ENCODE data around the gene DYNC2LI1. TPM values are rescaled to one million over a fixed set of nuclear protein-coding genes. Genes with fewer than 3 reads are reported as not detected.

DYNC2LI1 gene
- total and polyA plus RNA-seq, 2 of the 8 experiments (the other 6 are each of a cell fraction or from before 2014, with no cell fraction given) = 3.9 to 7.6 TPM

DNA sequence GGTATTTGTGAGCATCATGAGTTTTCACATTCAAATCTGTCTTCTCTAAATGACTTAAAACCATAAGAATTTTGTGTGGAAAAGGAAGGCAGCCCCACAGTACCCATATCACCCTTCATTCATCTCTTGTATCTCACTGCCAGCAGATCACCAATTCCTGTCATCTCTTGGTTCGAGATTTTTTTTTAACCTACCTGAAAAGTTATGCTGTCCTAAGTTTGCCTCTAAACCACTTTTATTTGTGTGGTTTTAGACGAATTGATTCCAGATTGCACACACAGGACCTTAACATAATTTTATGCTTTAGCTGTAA is 32.8 kb downstream of the DYNC2LI1 start:
- FAIRE-seq (no peak), DNase-seq (ENCODE audit: low read depth in 1 of 2, low spot score in 2 of 2) (no peak)
- WGBS, 2 experiments (ENCODE audit: extremely low coverage in 1 of 2, insufficient coverage in 1 of 2, insufficient read length in 1 of 2, insufficient replicate concordance in 2 of 2, low coverage in 1 of 2, low lambda C conversion rate in 2 of 2, missing lambda C conversion rate in 1 of 2) = 87% methylated on average over 2 of the region's 2 CpGs; no CpG with 5 or more reads in 1 of the 2 experiments
- no peaks in the 10 kb centered on the region for H3K36me3 ChIP-seq (ENCODE audit: control insufficient read depth in 2 of 4, insufficient read depth in 4 of 4, low read length in 3 of 4)
- ChIA-PET CTCF (ENCODE audit: partially characterized antibody) (interaction anchor here (0.7 to 1.4 kb wide), 2 partner anchors 19 to 202 kb away, joined by 3 to 6 read pairs; no protein-coding TSS in a partner anchor), POLR2A (ENCODE audit: partially characterized antibody) (no interaction called here)
- no peaks in the 10 kb centered on the region for H3K23me2 ChIP-seq (ENCODE audit: low read depth, low read length)
- H2AFZ ChIP-seq (ENCODE audit: low read length) = no peak overlapping the region
- TF ChIP-seq RXRA (IDR thresholded peaks at IDR 0.05; ENCODE audit: insufficient read depth, low read depth, low read length) = no peak
- TF ChIP-seq TAF7 (optimal IDR thresholded peaks at IDR 0.05; ENCODE audit: borderline replicate concordance, low read depth, low read length) = no peak
- TF ChIP-seq CBX8 (IDR thresholded peaks at IDR 0.05; ENCODE audit: borderline replicate concordance, low read depth, low read length) = no peak
- TF ChIP-seq GABPA (IDR thresholded peaks at IDR 0.05; ENCODE audit: borderline replicate concordance, insufficient read depth, low read length) = no peak
- TF ChIP-seq RFX5 (IDR thresholded peaks at IDR 0.05; ENCODE audit: borderline replicate concordance, low read depth, low read length) = no peak
- no peak for TF ChIP-seq JUN (IDR thresholded peaks at IDR 0.05; ENCODE audit: low read depth, low read length)
- TF ChIP-seq CHD1 (IDR thresholded peaks at IDR 0.05; ENCODE audit: low read depth, low read length) = no peak
- no peak overlapping the region for H3K4me3 ChIP-seq (ENCODE audit: extremely low read depth in 1 of 4, insufficient read depth in 2 of 4, low read depth in 3 of 4, low read length in 4 of 4)
- H3K56ac ChIP-seq (replicated peaks; ENCODE audit: insufficient read length, low read depth, low read length) = no peak overlapping the region
- no peak overlapping the region for H2BK20ac ChIP-seq (ENCODE audit: low read length)
- H3K4me1 ChIP-seq (replicated peaks in 1 of 4; ENCODE audit: control insufficient read depth in 3 of 4, insufficient read depth in 4 of 4, low read length in 3 of 4) = no peaks in the 10 kb centered on the region
- H3K79me2 ChIP-seq (ENCODE audit: control insufficient read depth in 1 of 2, insufficient read depth in 2 of 2, low read length in 2 of 2) = no peaks in the 10 kb centered on the region
- H3K18ac ChIP-seq (ENCODE audit: extremely low read depth, low read length) = no peak overlapping the region
- H2BK120ac ChIP-seq (replicated peaks; ENCODE audit: low read depth, low read length) = no peak overlapping the region
- H3K9me3 ChIP-seq (ENCODE audit: insufficient read depth in 2 of 2, low read depth in 1 of 2, low read length in 1 of 2) = no peaks in the 10 kb centered on the region
- no peak overlapping the region for H2AK5ac ChIP-seq (ENCODE audit: low read depth, low read length)
- H3K4me2 ChIP-seq (ENCODE audit: insufficient read depth in 1 of 2, low read depth in 2 of 2, low read length in 2 of 2) = no peak overlapping the region
- no peak overlapping the region for H3K4ac ChIP-seq (replicated peaks; ENCODE audit: insufficient read length, low read depth, low read length)
- no peak overlapping the region for H4K5ac ChIP-seq (ENCODE audit: insufficient read length, low read depth, low read length)
- H2BK12ac ChIP-seq (ENCODE audit: low read depth, low read length) = no peak overlapping the region
- H4K8ac ChIP-seq (ENCODE audit: extremely low read depth, insufficient read depth, low read length) = no peak overlapping the region
- H4K20me1 ChIP-seq (replicated peaks in 1 of 2; ENCODE audit: control insufficient read depth in 1 of 2, insufficient read depth in 2 of 2, low read length in 2 of 2) = no peaks in the 10 kb centered on the region
- no peak overlapping the region for H3K14ac ChIP-seq (ENCODE audit: insufficient read length)
- H3K9ac ChIP-seq (replicated peaks in 1 of 4; ENCODE audit: extremely low read depth in 1 of 4, low read depth in 3 of 4, low read length in 3 of 4) = no peak overlapping the region
- H2BK5ac ChIP-seq (ENCODE audit: low read depth, low read length) = no peak overlapping the region
- H3K27ac ChIP-seq (ENCODE audit: low read depth, low read length) = no peak overlapping the region
- no peak overlapping the region for H4K91ac ChIP-seq (replicated peaks; ENCODE audit: insufficient read length, low read length)
- no peak overlapping the region for H2BK15ac ChIP-seq (ENCODE audit: low read length)
- no peaks in the 10 kb centered on the region for H3K27me3 ChIP-seq (replicated peaks in 1 of 4; ENCODE audit: control insufficient read depth in 3 of 4, extremely low read depth in 1 of 4, insufficient read depth in 3 of 4, low read length in 3 of 4)
- H3K79me1 ChIP-seq (ENCODE audit: low read depth, low read length) = no peaks in the 10 kb centered on the region
- H3K23ac ChIP-seq (ENCODE audit: insufficient read length) = no peak overlapping the region
